ENCODE measurements around the gene GAPVD1.

Gene GAPVD1

GRCh38 chr9:125269014-125269397, 7.4 kb downstream of the GAPVD1 start:
- TF ChIP-seq CTCF (IDR thresholded peaks at IDR 0.05; ENCODE audit: borderline replicate concordance, extremely low read depth, low read length, poor library complexity, severe bottlenecking), result no peak
- no peak for TF ChIP-seq EZH2 (IDR thresholded peaks at IDR 0.05; ENCODE audit: borderline replicate concordance, low read depth, low read length, severe bottlenecking)
- Histone ChIP-seq H3K4me2 (ENCODE audit: insufficient read depth, low read length) (no peak overlapping the region), H3K9me3 (ENCODE audit: insufficient read depth, low read length, severe bottlenecking) (no peaks in the 10 kb centered on the region), H3K79me2 (ENCODE audit: insufficient read depth, low read length) (peaks cover 79% of the 10 kb centered on the region), H3K9ac (ENCODE audit: low read depth, low read length) (no peak overlapping the region), H2AFZ (ENCODE audit: low read depth, low read length) (no peak overlapping the region), H3K36me3 (ENCODE audit: insufficient read depth, low read length) (peaks cover 3% of the 10 kb centered on the region; the same call in 1 of the 2 replicates), H3K27me3 (ENCODE audit: insufficient read depth, low read length, poor library complexity) (no peaks in the 10 kb centered on the region), H3K4me1 (ENCODE audit: insufficient read depth, low read length) (peaks cover 7% of the 10 kb centered on the region), H3K27ac (ENCODE audit: low read length) (no peak overlapping the region), H3K4me3 (ENCODE audit: low read depth in 1 of 2, low read length in 2 of 2) (no peak overlapping the region), H4K20me1 (ENCODE audit: insufficient read depth, low read length) (peaks cover 6% of the 10 kb centered on the region; the same call in 1 of the 2 replicates)
- DNase-seq, result no peak
- ATAC-seq (ENCODE audit: insufficient read depth, low read depth), result no peak

- Histone ChIP-seq H3K4me2 (ENCODE audit: insufficient read depth, low read length) (no peak overlapping the region), H2AFZ (ENCODE audit: low read depth, low read length) (no peak overlapping the region), H3K9ac (ENCODE audit: low read depth, low read length) (no peak overlapping the region), H3K4me1 (ENCODE audit: insufficient read depth, low read length) (no peaks in the 10 kb centered on the region), H4K20me1 (ENCODE audit: insufficient read depth, low read length) (peaks cover 5% of the 10 kb centered on the region; the same call in 1 of the 2 replicates), H3K36me3 (ENCODE audit: insufficient read depth, low read length) (no peaks in the 10 kb centered on the region), H3K9me3 (ENCODE audit: insufficient read depth, low read length, severe bottlenecking) (no peaks in the 10 kb centered on the region), H3K4me3 (ENCODE audit: low read depth in 1 of 2, low read length in 2 of 2) (no peak overlapping the region), H3K27ac (ENCODE audit: low read length) (no peak overlapping the region), H3K27me3 (ENCODE audit: insufficient read depth, low read length, poor library complexity) (no peaks in the 10 kb centered on the region), H3K79me2 (ENCODE audit: insufficient read depth, low read length) (peaks cover 77% of the 10 kb centered on the region)
- ATAC-seq (ENCODE audit: insufficient read depth, low read depth) (no peak), DNase-seq (no peak)
- no peak for TF ChIP-seq EZH2 (IDR thresholded peaks at IDR 0.05; ENCODE audit: borderline replicate concordance, low read depth, low read length, severe bottlenecking)
Measured at GRCh38 chr9:125271081-125271480, 9.5 kb downstream of the GAPVD1 start.

DNA sequence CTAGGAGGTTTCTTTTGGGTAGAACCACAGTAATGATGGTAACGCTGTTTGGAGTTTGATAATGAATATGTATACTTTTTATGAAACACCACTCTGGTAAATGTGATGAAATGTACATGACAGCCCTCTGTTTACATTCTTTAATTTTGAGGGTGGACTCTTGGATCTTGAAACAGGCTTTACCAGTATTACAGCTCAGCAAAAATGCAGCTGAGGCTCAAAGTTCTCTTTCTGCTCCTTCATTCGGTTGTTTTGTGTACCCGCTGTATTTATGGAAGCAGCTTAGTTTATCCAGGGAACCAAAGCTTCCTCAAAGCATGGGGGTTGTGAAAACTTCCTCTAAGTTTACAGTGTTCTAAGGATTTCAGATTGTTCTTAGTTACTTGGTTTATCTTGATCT, 11.1 kb downstream of the GAPVD1 start:
- H3K4me3 ChIP-seq (ENCODE audit: low read depth in 1 of 2, low read length in 2 of 2), result no peak overlapping the region
- H2AFZ ChIP-seq (ENCODE audit: low read depth, low read length), result no peak overlapping the region
- H3K9me3 ChIP-seq (ENCODE audit: insufficient read depth, low read length, severe bottlenecking), result no peaks in the 10 kb centered on the region
- TF ChIP-seq EZH2 (IDR thresholded peaks at IDR 0.05; ENCODE audit: borderline replicate concordance, low read depth, low read length, severe bottlenecking) (no peak), CTCF (IDR thresholded peaks at IDR 0.05; ENCODE audit: borderline replicate concordance, extremely low read depth, low read length, poor library complexity, severe bottlenecking) (no peak)
- no peak overlapping the region for H3K27ac ChIP-seq (ENCODE audit: low read length)
- no peaks in the 10 kb centered on the region for H3K4me1 ChIP-seq (ENCODE audit: insufficient read depth, low read length)
- H4K20me1 ChIP-seq (ENCODE audit: insufficient read depth, low read length), result peaks cover 11% of the 10 kb centered on the region; the same call in 1 of the 2 replicates
- no peak overlapping the region for H3K9ac ChIP-seq (ENCODE audit: low read depth, low read length)
- no peaks in the 10 kb centered on the region for H3K36me3 ChIP-seq (ENCODE audit: insufficient read depth, low read length)
- no peak overlapping the region for H3K4me2 ChIP-seq (ENCODE audit: insufficient read depth, low read length)
- no peak for DNase-seq
- H3K79me2 ChIP-seq (ENCODE audit: insufficient read depth, low read length), result peaks cover 83% of the 10 kb centered on the region
- H3K27me3 ChIP-seq (ENCODE audit: insufficient read depth, low read length, poor library complexity), result no peaks in the 10 kb centered on the region
- ATAC-seq (ENCODE audit: insufficient read depth, low read depth), result no peak

GRCh38 chr9:125276771-125277170, 15.1 kb downstream of the GAPVD1 start:
- Histone ChIP-seq H4K20me1 (ENCODE audit: insufficient read depth, low read length) (peaks cover 8% of the 10 kb centered on the region; the same call in 1 of the 2 replicates), H3K36me3 (ENCODE audit: insufficient read depth, low read length) (no peaks in the 10 kb centered on the region), H3K9me3 (ENCODE audit: insufficient read depth, low read length, severe bottlenecking) (no peaks in the 10 kb centered on the region), H3K79me2 (ENCODE audit: insufficient read depth, low read length) (peaks cover 83% of the 10 kb centered on the region), H3K9ac (ENCODE audit: low read depth, low read length) (no peak overlapping the region), H3K27ac (ENCODE audit: low read length) (no peak overlapping the region), H3K27me3 (ENCODE audit: insufficient read depth, low read length, poor library complexity) (no peaks in the 10 kb centered on the region), H3K4me2 (ENCODE audit: insufficient read depth, low read length) (no peak overlapping the region), H3K4me1 (ENCODE audit: insufficient read depth, low read length) (no peaks in the 10 kb centered on the region), H2AFZ (ENCODE audit: low read depth, low read length) (no peak overlapping the region), H3K4me3 (ENCODE audit: low read depth in 1 of 2, low read length in 2 of 2) (no peak overlapping the region)
- ATAC-seq (ENCODE audit: insufficient read depth, low read depth) (no peak), DNase-seq (no peak)
- TF ChIP-seq CTCF (IDR thresholded peaks at IDR 0.05; ENCODE audit: borderline replicate concordance, extremely low read depth, low read length, poor library complexity, severe bottlenecking) (no peak), EZH2 (IDR thresholded peaks at IDR 0.05; ENCODE audit: borderline replicate concordance, low read depth, low read length, severe bottlenecking) (no peak)

All from DND-41 (cell line).